HG02981 (cell line): ENCODE measurements around the gene CELA1.
"Not testable (repeated sequence)": the region's sequence is repeated elsewhere in the genome, so short reads cannot be mapped to it uniquely, and the experiment has no call there.

Experiments
- ATAC-seq: cut with Tn5 transposase; IDR thresholded peaks from one replicate; pipeline ENCODE4 v1.9.1; 2021; ENCODE audit warnings: mild to moderate bottlenecking, moderate library complexity; ENCODE audit not compliant: unreplicated experiment

The CELA1 gene

GRCh38 chr12:51349026-51349425 is 2.5 kb upstream of the CELA1 start:
- ATAC-seq = no peak

DNA sequence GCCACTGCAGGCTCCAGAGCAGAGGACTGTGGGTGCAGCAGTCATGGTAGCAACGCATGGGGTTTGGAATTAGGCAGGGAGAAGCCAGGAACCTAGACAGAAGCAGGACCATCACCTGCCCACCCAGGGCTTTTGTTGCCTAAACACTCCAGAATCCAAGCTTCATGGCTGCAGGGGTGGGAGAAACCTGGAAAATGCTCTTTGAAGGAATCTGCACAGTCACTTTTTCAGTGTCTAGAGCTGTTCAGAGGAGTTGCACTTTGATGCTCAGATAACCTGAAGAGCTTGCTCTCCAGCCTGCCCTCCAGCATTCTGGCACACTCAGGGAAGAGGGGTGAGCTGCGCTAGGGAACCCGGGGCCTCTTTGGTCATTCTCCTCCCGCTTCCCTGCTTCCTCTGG is 1.6 kb upstream of the CELA1 start:
- no peak for ATAC-seq

- no peak for ATAC-seq
Measured at GRCh38 chr12:51345681-51346080, 798 bp downstream of the CELA1 start.

DNA sequence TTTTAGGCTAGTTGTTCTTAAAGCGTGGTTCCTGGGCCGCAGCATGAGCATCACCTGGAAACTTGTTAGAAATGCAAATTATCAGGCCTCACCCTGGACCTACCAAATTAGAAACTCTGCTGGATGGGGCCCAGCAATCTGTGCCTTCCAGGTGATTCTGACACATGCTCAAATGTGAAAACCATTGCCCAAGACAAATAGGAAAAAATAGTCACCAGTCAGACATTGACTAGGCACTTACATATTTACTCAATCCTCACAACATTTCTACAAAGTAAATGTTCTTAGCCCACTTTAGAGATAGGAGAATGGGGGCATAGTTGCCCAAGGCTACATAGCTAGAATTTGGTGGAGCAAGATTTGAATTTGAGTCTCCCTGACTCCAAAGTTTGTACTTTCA is 3.3 kb downstream of the CELA1 start:
- ATAC-seq = no peak

DNA sequence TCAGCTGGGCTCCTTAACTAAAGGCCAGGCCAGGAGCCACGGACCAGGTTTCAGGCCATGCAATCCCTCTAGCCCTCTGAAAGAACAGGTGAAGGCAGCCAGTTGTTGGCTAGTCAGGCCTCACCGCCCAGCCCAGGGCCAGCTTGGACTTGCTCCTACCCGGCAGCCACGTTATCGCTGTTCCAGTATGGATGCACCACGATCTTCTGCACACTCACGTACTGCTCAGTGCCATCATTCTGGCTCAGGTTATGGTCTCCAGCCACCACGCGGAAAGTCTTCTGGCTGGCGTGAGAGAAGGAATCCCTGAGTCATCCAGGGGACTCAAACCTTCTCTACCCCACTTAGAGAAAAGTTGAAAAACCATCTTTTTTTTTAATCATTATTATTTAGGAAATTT is 4.1 kb downstream of the CELA1 start:
- ATAC-seq = no peak

GRCh38 chr12:51341251-51342007 is 5.0 kb downstream of the CELA1 start:
- no peak for ATAC-seq

DNA sequence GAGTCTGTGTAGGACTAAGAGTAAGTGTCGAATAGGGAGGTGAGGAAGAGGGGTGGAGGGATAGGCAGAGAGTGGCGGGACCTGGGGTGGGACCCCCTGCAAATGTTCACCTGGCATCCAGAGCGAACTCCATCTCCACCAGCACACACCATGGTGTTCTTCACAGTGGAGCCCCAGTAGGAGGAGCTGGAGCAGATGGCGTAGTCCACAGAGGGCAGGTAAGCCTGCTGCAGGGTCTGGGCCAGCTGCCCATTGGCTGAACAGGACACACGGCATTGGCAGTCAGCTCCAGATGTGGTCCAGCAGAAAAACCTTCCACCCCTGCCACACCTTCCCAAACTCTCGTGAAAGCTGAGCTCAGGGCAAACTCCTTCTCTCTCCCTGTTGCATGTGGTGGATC is 6.7 kb downstream of the CELA1 start:
- ATAC-seq = no peak

- not testable (repeated sequence) for ATAC-seq
Measured at GRCh38 chr12:51337336-51337735, 9.1 kb downstream of the CELA1 start.

DNA sequence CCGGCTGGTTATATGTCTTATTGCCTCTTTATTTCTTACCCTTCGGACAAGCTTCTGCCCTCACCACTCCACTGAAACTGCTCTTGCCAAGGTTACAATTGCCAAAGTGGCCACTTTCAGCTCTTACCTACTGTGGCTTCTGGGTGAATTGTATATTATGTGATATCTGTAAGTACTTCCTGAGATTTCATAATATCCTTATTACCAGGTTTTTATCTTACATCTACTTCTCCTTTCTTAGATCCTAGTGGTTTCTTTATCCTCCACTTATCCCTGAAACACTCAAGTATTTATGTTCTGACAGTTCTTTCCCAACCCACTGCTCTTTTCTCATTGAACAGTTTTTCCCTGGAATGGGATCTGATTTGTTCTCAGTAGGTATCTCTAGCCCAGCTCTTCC is 10.5 kb downstream of the CELA1 start:
- no peak for ATAC-seq

GRCh38 chr12:51334764-51335163 is 11.7 kb downstream of the CELA1 start:
- no peak for ATAC-seq

GRCh38 chr12:51333536-51333935 is 12.9 kb downstream of the CELA1 start:
- ATAC-seq = no peak

DNA sequence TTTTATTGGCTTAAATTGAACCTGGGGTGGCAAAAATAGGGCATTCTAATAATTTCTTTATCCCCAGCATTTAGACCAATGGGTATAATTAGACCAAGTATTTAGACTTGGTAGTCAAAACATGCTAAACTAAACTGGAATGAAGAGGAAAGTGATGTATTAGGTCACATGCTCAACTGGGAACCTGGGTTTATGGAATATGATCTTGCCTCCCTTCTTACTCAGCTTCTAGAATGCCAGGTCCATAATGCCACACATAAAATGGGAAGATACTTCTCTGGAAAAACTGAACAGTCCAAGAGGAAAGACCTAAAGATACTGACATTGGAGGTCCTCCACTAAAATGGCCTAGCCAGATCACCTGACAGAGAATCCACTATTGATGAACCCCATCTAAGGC is 16.3 kb downstream of the CELA1 start:
- ATAC-seq = no peak

DNA sequence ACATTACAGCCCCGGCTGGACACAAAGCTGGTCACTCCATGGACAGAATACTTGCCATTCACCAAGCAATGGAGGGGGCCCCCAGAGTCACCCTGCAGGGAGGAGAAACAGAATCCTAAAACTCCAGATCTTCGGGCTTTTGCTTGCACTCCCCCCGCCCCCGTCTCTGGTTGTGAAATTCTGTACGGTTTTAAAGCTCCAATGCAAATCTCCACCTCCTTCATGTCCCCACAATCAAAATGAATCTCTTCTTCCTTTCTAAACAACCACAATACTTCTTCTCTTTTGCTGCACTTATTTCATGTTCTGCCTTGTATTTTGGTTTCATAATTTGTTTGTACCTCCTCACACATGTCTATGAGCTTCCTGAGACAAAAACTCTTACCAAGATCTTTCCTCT is 16.7 kb downstream of the CELA1 start:
- no peak for ATAC-seq

GRCh38 chr12:51328587-51328986 is 17.9 kb downstream of the CELA1 start:
- no peak for ATAC-seq

GRCh38 chr12:51326698-51327439 is 19.6 kb downstream of the CELA1 start:
- peak; percentile 49 for ATAC-seq

GRCh38 chr12:51324953-51325352 is 21.5 kb downstream of the CELA1 start:
- ATAC-seq = no peak

- ATAC-seq = peak; percentile 56
Measured at GRCh38 chr12:51323966-51324895, 22.2 kb downstream of the CELA1 start, which contains the start of gene BIN2. Gene BIN2 (minus strand): TSS chr12:51324174. CDS start chr12:51324102, 72 bp downstream.

- no peak for ATAC-seq
Measured at GRCh38 chr12:51323317-51323960, 23.0 kb downstream of the CELA1 start.

- no peak for ATAC-seq
Measured at GRCh38 chr12:51322452-51322851, 24.0 kb downstream of the CELA1 start.

DNA sequence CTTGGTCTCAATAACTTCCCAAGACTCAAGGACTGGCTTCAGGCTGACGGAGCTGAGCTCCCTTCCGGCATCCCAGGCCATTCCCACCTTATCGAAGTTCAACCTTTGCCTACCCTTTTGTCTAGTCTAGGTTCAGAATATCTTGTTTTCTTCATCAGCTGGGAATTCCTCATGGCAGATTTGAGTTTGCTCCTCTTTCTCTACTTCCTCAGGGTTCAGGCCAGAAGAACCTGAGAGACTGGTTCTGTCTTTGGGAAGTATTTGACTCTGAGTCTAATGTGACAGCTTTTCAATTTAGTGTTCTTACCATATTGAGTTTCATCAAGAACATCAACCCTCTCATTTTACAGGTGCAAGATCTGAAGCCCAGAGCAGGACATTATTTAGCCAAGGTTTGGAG is 24.6 kb downstream of the CELA1 start:
- no peak for ATAC-seq
